Measurements from ENCODE around the gene TSKS.
"Not testable (repeated sequence)": the region's sequence is repeated elsewhere in the genome, so short reads cannot be mapped to it uniquely, and the experiment has no call there.

The TSKS gene

DNA sequence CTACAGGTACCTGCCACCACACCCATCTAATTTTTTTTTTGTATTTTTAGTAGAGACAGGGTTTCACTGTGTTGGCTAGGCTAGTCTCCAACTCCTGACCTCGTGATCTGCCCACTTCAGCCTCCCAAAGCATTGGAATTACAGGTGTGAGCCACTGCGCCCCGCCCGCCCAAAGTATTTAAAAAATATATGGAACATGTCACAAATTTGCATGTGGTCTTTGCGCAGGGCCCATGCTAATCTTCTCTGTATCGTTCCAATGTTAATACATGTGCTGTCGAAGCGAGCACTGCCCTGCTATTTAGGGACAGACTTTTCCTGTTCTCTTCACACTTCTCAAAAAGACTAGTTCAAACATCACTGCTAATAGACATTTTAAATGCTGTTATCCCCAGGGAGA lies 1.2 kb upstream of the TSKS start:
- DNase-seq = no peak

DNA sequence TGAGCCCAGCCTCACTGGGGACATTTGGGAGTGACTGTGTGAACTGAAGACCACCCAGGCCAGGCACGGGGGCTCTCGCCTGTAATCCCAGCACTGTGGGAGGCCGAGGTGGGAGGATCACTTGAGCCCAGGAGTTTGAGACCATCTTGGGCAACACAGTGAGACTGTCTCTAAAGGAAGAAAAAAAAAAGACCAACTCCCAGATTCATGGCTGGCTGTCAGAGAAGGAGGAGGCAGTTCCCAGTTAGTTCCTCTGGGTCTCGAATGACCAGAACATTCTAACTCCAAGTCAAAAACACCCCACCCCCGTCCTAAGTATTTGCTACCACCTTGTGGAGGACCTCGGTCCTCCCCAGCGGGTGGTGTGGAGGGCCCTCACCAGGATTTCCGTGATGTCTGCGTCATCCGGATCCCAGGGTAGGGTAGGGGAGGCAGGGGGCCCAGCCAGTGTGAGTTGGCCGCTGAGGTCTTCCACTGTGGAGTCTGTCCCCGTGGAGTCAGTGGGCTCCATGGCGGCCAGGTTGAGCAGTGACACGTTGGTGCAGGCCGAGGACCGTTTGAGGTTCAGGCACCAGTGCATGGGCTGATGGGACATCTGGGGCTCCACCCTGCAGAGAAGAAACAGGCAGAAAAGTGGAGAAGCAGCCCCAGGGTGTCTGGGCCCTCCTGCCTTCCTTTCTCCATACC lies 1.3 kb downstream of the TSKS start:
- no peak for DNase-seq

DNA sequence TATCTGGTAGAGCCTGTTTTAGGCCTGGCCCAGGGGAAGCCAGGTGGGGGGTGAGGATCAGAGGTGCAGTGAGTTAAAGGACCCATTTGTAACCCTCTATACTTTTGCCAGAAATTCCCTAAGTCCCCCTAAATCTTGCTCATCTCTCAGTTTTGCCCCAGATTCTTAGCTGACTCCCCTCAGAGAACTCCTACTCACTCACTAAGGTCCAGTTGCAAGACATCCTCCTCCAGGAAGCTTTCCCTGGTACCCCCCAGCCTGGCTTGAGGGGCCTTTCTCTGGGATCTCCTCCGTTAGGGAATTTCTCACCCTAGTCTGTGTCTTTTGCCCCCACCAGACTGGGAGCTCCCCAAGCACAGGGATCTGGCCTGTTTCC lies 1.9 kb downstream of the TSKS start:
- DNase-seq = no peak

DNA sequence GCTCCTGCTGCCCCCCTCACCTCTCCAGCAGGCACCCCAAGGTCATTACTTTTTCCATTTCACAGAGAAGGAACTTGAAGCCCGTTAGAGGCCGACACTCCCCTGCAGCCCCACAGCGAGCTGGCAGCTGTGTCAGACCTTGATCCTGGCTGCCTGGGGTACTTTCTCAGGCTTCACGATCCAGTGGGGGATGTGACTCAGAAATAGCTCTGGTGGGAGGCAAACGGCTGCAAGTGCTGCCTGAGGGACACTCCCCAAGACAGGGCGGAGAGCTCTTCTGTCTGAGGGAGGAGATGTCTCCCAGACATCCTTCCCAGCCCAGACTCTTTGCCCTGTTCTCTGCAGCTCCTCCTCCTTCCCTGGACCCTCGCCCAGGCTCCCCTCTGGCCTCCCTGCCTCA lies 4.8 kb downstream of the TSKS start:
- no peak for DNase-seq

DNA sequence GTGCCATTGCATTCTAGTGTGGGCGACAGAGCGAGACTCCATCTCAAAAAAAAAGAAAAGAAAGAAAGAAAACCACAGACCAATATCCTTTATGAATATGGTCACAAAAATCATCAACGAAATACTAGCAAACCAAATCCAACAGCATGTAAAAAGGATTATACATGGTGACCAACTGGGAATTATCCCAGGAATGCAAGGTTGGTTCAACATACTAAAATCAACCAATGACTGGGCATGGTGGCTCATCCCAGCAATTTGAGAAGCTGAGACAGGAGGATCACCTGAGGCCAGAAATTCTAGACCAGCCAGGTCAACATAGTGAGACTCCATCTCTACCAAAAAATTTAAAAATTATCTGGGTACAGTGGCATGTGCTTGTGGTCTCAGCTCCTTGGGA lies 7.2 kb downstream of the TSKS start:
- no peak for DNase-seq

DNA sequence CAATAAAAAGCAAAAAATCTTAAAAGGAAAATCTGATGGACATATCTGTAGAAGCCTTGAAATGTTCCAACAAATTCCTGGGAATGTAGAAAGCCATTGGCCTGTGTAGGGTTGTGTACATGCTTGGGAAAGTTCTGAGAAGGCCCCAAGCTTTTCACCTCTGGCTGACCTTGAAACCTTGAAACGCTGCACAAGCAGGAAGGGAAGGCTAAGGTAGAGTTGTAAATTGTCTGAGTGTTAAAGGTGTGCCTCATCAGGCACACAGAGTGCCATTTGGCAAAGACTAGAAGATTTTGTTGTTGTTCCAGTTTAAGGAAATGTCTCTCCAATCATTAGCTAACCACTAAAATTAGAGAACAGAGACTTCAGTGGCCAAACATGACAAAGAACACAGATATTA lies 10.4 kb downstream of the TSKS start:
- no peak for DNase-seq

DNA sequence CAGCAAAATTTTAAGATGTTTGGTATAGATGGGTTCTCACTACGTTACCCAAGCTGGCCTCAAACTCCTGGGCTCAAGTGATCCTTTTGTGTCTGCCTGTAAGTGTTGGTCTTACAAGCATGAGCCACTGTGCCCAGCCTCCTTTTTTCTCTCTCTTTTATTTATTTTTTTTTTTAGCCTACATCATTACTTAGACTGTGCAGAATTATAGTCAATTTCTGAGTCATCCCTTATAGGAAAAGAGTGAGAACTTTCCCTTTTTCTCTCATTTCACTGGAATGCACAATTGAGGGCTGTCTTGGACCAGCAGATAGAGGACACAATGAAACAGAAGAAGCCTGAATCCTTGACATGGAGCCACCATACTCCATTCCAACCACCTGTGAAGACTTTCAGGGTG lies 13.3 kb downstream of the TSKS start:
- no peak for DNase-seq

DNA sequence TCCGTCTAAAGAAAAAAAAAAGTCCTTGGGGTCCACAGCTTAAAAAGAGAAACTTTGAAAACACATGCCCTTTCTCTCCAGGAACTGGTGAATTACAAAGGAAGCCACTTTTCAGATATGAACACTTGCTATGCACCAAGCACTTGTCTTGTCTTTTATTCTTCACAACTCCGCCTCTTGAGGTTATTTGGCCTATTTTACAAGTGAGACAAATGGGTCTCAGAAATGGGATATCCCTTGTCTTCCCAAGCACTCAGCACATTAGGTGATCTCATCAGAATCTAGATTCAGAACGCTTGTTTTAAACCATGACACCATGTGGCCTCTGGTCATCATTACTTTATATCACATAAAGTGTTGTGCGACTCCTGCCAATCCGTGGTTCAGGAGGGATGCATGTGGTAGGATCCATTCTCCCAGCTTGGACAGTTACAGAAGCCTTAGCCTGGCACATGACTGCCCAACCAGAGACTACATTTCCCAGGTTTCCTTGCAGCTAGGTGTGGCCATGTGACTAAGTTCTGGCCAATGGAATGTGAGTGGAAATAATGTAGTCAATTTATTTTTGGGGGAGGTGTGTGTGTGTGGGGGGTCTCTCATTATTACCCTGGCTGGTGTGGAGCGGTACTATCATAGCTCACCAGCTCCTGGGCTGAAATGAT lies 13.9 kb downstream of the TSKS start:
- DNase-seq = no peak

DNA sequence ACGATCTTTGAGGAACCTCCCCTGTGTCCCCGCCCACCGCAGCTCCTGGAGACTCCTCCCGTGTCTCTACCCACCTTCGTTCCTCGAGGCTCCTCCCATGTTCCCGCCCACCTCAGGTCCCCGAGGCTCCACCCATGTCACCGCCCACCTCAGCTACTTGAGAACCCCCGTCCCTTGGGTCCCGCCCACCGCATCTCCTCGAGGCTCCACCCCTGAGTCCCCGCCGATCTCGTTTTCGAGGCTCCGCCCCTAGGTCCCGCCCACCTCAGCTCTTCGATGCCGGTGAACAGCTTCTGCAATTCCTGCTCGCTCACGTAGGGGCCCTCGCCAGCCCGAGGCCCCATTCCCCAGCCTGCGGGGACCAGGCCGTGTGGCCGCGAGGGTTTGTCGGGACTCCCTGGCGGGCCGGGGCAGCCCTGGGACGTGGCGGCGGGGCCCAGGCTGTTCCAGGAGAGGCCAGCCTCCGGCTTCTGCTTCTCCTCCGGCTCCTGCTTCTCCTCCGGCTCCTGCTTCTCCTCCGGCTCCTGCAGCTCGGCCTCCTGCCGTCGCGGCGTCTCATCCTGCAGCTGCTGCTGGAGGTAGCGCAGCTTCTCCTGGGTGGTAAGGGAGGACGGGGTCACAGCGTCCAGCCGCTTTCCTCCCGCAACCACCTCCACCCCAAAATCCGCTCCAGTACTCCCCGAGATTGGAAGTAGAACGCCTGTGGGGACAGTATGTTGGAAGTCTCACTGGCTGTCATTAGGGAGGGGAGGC lies 16.7 kb downstream of the TSKS start:
- DNase-seq = no peak

DNA sequence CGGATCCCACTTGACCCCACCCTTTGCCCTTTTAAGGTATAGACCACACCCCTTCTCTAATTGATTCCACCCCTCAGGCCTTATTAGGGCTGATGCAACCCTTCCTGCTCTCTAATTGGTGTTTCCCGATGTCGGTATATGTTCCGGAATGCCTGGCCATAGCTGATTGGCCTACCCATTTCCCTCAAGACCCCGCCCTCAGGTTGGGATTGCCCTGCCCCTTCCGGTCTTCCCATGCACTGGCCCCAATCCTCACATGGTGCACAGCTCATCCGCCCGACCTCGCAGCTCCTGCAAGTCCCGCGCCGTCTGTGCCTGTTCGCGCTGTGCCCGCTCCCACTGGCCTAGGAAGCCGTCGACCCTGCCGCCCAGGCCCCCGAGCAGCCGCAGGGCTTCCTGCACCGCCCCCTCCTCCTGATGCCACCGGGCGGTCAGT lies 18.1 kb downstream of the TSKS start:
- no peak for DNase-seq

DNA sequence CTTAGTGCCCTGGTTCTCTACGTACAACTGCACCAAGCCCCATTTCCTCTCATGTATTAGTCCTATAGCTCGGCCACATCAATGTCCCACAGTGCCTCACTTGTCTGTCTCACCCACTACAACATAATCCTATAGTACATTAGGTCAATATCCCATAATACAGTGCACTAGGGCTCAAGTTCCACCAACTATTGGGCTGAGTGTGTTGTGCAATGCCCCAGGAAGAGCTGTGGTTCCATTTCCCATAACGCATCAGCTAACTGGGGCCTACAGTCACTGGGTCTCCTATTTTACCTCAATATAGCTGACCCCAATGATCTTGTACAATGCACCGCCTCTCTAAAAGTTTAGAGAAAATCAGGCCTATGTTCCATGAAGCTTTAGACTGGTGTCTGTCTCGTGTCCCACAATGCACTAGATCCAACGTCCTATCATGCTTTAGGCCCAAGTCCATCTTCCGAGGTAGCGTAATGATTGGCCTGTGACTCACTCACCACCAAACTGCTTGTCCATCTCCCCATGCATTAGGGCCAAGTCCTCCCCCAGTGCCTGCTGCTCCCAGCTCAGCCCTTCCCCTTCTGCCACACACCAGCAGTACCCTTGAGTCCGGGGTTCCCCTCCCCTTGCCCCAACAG lies 21.8 kb downstream of the TSKS start:
- no peak for DNase-seq

DNA sequence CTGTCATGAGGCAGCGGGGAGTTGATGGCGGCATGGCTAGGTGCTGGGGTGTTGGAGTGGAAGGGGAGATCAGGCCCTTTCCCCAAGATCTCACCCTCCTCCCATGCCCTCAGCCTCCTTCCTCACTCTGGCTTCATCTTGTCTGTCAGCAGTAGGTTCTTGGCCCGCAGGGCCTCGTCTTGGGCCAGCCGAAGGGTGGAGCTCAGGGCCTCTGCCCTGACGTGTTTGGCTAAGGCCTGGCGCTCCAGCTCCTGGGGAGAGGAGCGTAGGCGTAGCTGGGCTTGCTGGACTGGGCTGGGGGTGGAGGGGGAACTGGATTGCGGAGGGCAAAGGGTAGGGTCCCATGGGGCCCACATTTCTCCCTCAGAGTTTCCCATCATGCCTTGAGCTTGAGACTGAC lies 23.2 kb downstream of the TSKS start:
- no peak for DNase-seq

DNA sequence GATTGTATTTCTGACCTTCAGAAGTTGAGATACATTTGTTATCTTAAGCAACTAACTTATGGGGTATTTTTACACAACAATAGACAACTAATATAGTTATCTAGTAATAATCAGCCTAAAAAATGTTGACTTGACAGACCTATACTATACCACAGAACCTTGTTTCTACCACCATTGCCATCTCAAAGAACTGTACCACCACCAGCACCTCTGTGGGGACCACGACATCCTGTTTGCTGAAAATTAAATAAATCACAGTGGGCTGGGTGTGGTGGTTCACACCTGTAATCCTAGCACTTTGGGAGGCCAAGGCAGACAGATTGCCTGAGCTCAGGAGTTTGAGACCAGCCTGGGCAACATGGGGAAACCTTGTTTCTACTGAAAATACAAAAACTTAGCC lies 24.0 kb downstream of the TSKS start:
- DNase-seq = no peak

DNA sequence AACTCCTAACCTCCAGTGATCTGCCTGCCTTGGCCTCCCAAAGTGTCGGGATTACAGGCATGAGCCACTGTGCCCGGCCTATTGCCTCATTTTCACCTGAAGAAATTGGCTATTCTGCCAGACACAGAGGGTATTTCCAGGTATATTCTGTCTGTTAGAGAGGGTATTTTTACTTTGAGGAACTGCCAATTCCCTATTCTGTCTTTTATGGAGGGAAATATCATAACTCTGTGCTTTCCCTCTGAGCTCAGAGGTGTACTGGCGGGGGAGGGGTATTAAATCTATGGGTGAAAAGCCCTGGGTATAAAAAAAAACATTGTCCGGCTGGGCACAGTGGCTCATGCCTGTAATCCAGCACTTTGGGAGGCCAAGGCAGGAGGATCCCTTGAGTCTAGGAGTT lies 24.8 kb downstream of the TSKS start:
- no peak for DNase-seq

DNA sequence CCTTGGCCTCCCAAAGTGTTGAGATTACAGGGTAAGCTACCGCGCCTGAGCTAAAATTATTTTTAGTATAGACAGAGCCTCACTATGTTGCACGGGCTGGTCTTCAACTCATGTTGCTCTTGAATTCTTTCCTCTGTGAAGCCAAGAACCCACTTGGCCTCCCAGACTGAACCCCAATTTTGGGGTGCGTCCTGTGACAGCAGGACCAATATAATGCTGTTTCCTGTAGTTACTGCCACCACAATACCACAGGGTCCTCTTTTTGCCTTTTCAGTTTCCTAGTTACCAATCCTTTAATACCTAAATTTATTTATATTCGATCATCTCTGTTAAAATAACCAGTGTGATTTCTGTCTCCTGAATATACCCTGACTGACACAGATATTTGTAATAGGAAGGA lies 32.9 kb downstream of the TSKS start:
- no peak for DNase-seq

DNA sequence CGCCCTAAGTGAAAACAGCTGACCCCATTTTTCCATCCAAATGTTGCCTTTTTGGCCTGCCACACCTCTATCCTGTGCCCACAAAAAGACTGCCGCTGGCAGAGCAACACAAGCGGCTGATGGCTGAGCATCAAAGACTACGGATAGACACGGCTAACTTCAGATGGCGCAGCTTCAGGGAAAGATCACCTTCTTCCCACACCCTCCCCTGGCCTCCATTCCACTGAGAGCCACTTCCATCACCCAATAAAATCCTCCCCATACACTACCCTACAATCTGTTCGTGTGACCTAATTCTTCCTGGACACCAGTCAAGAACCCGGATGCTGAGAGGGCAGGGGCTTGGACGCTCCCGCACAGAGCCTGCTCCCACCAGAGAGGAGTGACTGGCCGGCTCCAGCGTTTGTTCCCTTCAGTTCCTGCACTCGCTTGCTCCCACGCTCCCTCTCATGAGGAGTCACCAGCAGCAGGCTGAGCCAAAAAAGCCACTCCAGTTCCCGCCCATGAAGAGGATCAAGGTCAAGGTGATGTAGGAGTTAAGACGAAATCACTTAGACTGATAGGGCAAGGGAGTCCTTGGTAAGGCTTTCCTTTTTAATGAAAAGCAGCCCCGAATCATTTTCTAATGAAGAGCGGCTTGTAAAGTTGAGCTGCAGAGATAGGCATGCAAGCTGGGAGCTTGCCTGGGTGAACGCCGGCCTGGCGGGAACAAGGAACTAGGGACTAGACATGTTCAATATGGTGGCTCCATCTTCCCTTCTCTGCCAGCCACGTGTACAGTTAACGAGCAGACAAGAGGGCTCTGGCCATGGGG lies 35.7 kb downstream of the TSKS start:
- DNase-seq = no peak

DNA sequence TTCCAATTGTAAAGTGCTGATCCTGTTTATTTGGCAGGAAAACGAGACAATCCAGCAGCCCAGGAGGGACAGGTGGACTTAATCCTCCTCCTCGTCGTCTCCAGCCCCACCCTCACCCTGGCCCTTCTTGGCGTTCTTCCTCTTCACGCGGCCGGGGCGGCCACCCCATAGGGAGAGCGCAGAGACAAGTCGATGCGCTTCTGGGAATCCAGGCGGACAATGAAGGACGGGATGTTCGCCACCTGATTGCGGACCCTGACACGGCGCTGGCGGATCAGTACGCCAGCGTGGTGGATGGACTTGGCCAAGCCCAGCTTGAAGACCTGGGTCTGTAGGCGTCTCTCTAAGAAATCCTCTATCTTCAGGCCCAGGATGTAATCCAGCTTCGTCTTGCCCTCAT lies 43.7 kb downstream of the TSKS start:
- DNase-seq = not testable (repeated sequence)

DNA sequence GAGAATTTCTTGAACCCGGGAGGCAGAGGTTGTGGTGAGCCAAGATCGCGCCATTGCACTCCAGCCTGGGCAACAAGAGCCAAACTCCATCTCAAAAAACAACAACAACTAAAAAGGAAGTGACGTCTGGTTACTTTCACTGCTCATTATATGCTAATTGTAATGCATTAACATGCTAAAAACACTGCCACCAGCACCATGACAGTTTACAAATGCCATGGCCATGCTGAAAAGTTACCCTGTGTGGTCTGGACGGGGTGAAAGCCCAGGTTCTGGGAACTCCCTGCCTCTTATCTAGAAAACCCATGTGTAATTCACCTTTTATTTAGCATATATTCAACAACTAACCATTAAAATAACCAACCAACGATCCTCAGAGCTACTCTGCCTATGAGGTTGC lies 44.1 kb downstream of the TSKS start:
- no peak for DNase-seq

DNA sequence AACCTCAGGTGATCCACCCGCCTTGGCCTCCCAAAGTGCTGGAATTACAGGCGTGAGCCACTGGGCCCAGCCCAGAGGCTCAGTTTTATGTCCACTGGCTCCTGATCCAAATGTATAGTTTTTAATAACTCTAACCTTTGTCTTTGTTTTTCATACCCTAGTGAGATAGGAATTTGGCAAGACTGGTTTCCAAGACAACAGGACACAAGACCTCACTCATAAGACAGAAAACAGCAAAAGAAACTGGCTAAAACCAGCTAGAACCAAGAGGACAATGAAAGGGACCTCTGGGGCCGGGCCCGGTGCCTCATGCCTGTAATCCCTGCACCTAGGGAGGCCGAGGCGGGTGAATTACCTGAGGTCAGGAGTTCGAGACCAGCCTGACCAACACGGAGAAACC lies 44.6 kb downstream of the TSKS start:
- DNase-seq = no peak

DNA sequence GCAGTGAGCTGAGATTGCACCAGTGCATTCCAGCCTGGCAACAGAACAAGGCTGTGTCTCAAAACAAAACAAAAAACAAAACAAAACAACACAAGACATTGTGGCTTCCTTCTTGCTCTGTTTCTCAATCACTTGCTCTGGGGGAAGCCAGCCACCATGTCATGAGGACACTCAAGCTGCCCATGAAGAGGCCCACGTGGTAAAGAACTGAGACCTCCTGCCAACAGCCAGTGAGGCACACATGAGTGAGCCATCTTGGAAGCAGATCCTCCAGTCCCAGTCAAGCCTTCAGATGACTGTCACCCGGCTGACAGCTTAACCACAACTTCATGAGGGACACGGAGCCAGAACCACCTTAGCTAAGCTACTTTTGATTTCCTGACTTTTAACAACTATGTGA lies 47.0 kb downstream of the TSKS start:
- no peak for DNase-seq

DNA sequence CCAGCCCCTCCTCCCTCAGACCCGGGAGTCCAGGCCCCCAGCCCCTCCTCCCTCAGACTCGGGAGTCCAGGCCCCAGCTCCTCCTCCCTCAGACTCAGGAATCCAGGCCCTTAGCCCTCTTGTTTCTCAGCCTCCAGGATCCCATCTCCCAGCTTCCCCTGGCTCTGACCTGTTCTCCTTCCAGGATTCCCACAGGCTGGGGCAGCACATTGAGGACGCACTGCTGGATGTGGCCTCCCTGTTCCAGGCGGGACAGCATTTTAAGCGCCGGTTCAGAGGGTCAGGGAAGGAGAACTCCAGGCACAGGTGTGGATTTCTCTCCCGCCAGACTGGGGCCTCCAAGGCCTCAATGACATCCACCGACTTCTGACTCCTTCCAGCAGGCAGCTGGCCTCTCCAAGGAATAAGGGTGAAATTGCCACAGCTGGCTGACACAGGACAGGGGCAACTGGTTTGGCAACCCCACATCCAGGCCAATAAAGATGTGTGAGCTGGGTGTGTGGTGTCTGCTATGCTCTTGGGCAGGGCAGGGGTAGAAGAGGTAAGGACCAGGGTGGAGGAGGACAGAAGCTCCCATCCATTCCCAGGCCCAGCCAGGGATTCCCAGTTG lies 49.8 kb downstream of the TSKS start:
- no peak for DNase-seq

DNA sequence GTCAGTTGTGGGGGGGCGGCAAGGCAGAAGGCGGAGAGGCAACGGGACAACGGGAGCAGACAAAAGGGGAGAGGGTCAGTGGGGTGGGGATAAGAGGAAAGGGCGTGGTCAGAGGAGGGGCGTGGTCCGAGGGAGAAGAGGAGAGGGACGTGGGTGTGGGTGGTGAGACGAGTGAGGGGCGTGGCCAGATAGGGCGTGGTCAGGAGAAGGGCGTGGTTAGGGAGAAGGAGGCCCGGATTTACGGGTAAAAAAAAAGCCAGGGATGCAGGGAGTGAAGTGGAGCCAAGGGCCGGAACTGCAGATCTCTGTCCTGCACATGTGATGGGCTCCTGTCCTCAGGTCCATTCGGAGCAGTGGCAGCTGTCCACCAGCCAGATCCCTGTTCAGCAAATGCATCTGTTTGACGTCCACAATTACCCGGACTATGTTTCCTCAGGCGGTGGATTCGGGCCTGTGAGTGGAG lies 50.7 kb downstream of the TSKS start:
- DNase-seq = peak; percentile 2

Data from NCI-H2029 (cell line).